HepG2 (cell line): ENCODE measurements around the gene SOCS3. TPM values are rescaled to one million over a fixed set of nuclear protein-coding genes. Genes with fewer than 3 reads are reported as not detected.

Experiments
- ATAC-seq: fragments of 200-7000 bp; cut with Tn5 transposase; 3 replicates; pipeline ENCODE4 v1.9.1; 2020; ENCODE audit warnings: mild to moderate bottlenecking, moderate library complexity
- BruUV-seq: library from RNA; stranded (reverse); fragments of 400-500 nt; replicated peaks from 2 replicates; lab custom pipeline; 2021; lab: Mats Ljungman, UMichigan
- CTCF ChIA-PET: fragments of 300-600 bp; formaldehyde crosslinking; extraction: SDS; loops from one replicate; lab custom pipeline; 2021; ENCODE audit warnings: low total read pairs, inconsistent platforms, low intra/inter-chr PET ratio; lab: Yijun Ruan, JAX
- POLR2A ChIA-PET: fragments of 350-600 bp; sonication (Branson Sonifier 250); formaldehyde crosslinking; loops from one replicate; lab custom pipeline; 2020; ENCODE audit warnings: antibody characterized with exemption, inconsistent platforms; lab: Yijun Ruan, JAX
- DNase-seq: peaks from one replicate; pipeline ENCODE4 v3.0.0-alpha.2; 2015; ENCODE audit warnings: low spot score
- FAIRE-seq: peaks from 3 replicates; lab custom pipeline; 2011; peaks lifted over from hg19 to GRCh38; lab: Jason Lieb, UNC
- H2AFZ ChIP-seq: one replicate; pipeline ENCODE4 v1.6.1; 2011; ENCODE audit warnings: low read length, inconsistent platforms
- H3K27ac ChIP-seq: fragments of 300-600 bp; 3 replicates; pipeline ENCODE4 v1.8.0; 2011; ENCODE audit warnings: mixed run types, mild to moderate bottlenecking, mixed read lengths, low read length, inconsistent platforms; ENCODE audit not compliant: insufficient read depth; ENCODE audit errors: extremely low read length
- H3K27me3 ChIP-seq, 2 experiments: fragments of 200-600 bp in 1 of 2; 2 replicates in 1 of 2; 3 replicates in 1 of 2; pipeline versions ENCODE4 v1.6.0 to v1.8.0; 2011; ENCODE audit warnings: low read length in 2 of 2, mild to moderate bottlenecking in 2 of 2, moderate library complexity in 2 of 2, inconsistent platforms in 1 of 2; ENCODE audit not compliant: insufficient read depth in 2 of 2, control insufficient read depth in 1 of 2
- H3K36me3 ChIP-seq, 2 experiments: fragments of 200-600 bp in 1 of 2; replicated peaks in 1 of 2; 2 replicates in 1 of 2; 3 replicates in 1 of 2; pipeline versions ENCODE4 v1.5.1 to v1.8.0; 2011; ENCODE audit warnings: low read length in 2 of 2, inconsistent platforms in 1 of 2; ENCODE audit not compliant: insufficient read depth in 2 of 2, control insufficient read depth in 1 of 2
- H3K4me1 ChIP-seq: 2 replicates; pipeline ENCODE4 v1.5.1; 2012; ENCODE audit warnings: low read length, inconsistent platforms; ENCODE audit not compliant: insufficient read depth
- H3K4me2 ChIP-seq: 2 replicates; pipeline ENCODE4 v1.6.0; 2011; ENCODE audit warnings: low read depth, low read length, inconsistent platforms
- H3K4me3 ChIP-seq, 3 experiments: fragments of 200-600 bp in 1 of 3; sonication (generic), shearing (Covaris generic) in 1 of 3; replicated peaks in 1 of 3; 2 replicates each; pipeline ENCODE4 v1.5.1; 2011 to 2016; ENCODE audit warnings: low read length in 3 of 3, inconsistent platforms in 2 of 3, low read depth in 2 of 3, mild to moderate bottlenecking in 2 of 3, control low read depth in 1 of 3, mixed read lengths in 1 of 3; ENCODE audit not compliant: insufficient read depth in 1 of 3
- H3K79me2 ChIP-seq: one replicate; pipeline ENCODE4 v1.6.1; 2011; ENCODE audit warnings: low read length, inconsistent platforms; ENCODE audit not compliant: insufficient read depth
- H3K9ac ChIP-seq: 2 replicates; pipeline ENCODE4 v1.6.0; 2011; ENCODE audit warnings: mild to moderate bottlenecking, low read depth, low read length, inconsistent platforms; ENCODE audit not compliant: insufficient read depth
- H3K9me3 ChIP-seq: 2 replicates; pipeline ENCODE4 v1.5.1; 2012; ENCODE audit warnings: mild to moderate bottlenecking, low read length
- H4K20me1 ChIP-seq: 2 replicates; pipeline ENCODE4 v1.6.0; 2011; ENCODE audit warnings: inconsistent platforms, mild to moderate bottlenecking, low read length, moderate library complexity; ENCODE audit not compliant: insufficient read depth
- ELF3 ChIP-seq: IDR thresholded peaks from 2 replicates; pipeline ENCODE4 v1.6.1; 2016; ENCODE audit warnings: missing genetic modification reagents, missing compliant biosample characterization
- FIP1L1 ChIP-seq: fragments of 200-400 bp; formaldehyde crosslinking; IDR thresholded peaks from 2 replicates; pipeline ENCODE4 v1.6.1; 2018; ENCODE audit warnings: low read depth, mild to moderate bottlenecking, low read length, moderate library complexity, borderline replicate concordance; ENCODE audit not compliant: insufficient read depth
- FLYWCH1 ChIP-seq: sonication (generic); formaldehyde crosslinking; IDR thresholded peaks from 2 replicates; pipeline ENCODE4 v1.8.1; 2023; ENCODE audit warnings: mild to moderate bottlenecking, missing genetic modification reagents
- FOXA1 ChIP-seq, 2 experiments: fragments of 450-650 bp in 1 of 2; sonication (generic) in 1 of 2; formaldehyde crosslinking in 1 of 2; IDR thresholded peaks; 2 replicates each; pipeline versions ENCODE4 v1.4.0 to v1.6.1; 2016 to 2020; ENCODE audit warnings: missing genetic modification reagents in 1 of 2
- FOXA3 ChIP-seq: IDR thresholded peaks from 2 replicates; pipeline ENCODE4 v1.6.1; 2016; ENCODE audit warnings: missing genetic modification reagents, missing compliant biosample characterization
- HDAC2 ChIP-seq: sonication (generic); formaldehyde crosslinking; IDR thresholded peaks from 2 replicates; pipeline ENCODE4 v1.4.0; 2020; ENCODE audit warnings: missing genetic modification reagents
- KDM2A ChIP-seq: sonication (generic); formaldehyde crosslinking; IDR thresholded peaks from 2 replicates; pipeline ENCODE4 v1.4.0; 2020; ENCODE audit warnings: low read depth, missing genetic modification reagents, borderline replicate concordance
- MEF2D ChIP-seq: sonication (generic); formaldehyde crosslinking; IDR thresholded peaks from 2 replicates; pipeline ENCODE4 v1.5.1; 2020; ENCODE audit warnings: mild to moderate bottlenecking, missing genetic modification reagents
- MLLT10 ChIP-seq: sonication (generic); formaldehyde crosslinking; IDR thresholded peaks from 2 replicates; pipeline ENCODE4 v1.4.0; 2020; ENCODE audit warnings: missing genetic modification reagents
- MTF2 ChIP-seq: sonication (generic); formaldehyde crosslinking; IDR thresholded peaks from 2 replicates; pipeline ENCODE4 v1.5.0; 2020; ENCODE audit warnings: missing genetic modification reagents, borderline replicate concordance
- RARA ChIP-seq: IDR thresholded peaks from 2 replicates; pipeline ENCODE4 v1.6.1; 2016; ENCODE audit warnings: missing genetic modification reagents, missing compliant biosample characterization
- SIX1 ChIP-seq: sonication (generic); formaldehyde crosslinking; IDR thresholded peaks from 2 replicates; pipeline ENCODE4 v1.4.0; 2020; ENCODE audit warnings: missing genetic modification reagents, borderline replicate concordance
- SP4 ChIP-seq: sonication (generic); formaldehyde crosslinking; IDR thresholded peaks from 2 replicates; pipeline ENCODE4 v1.8.1; 2023; ENCODE audit warnings: mild to moderate bottlenecking, missing genetic modification reagents
- TOPORS ChIP-seq: sonication (generic); formaldehyde crosslinking; IDR thresholded peaks from 2 replicates; pipeline ENCODE4 v1.8.0; 2023; ENCODE audit warnings: mild to moderate bottlenecking, missing genetic modification reagents
- ZBTB1 ChIP-seq: sonication (generic); formaldehyde crosslinking; IDR thresholded peaks from 2 replicates; pipeline ENCODE4 v1.4.0; 2020; ENCODE audit warnings: missing genetic modification reagents, borderline replicate concordance
- ZBTB20 ChIP-seq: sonication (generic); formaldehyde crosslinking; IDR thresholded peaks from 2 replicates; pipeline ENCODE4 v1.8.1; 2023; ENCODE audit warnings: missing genetic modification reagents, low read depth, mild to moderate bottlenecking, borderline replicate concordance
- ZC3H4 ChIP-seq: sonication (generic); formaldehyde crosslinking; IDR thresholded peaks from 2 replicates; pipeline ENCODE4 v1.4.0; 2020; ENCODE audit warnings: missing genetic modification reagents, borderline replicate concordance
- ZFYVE20 ChIP-seq: sonication (generic); formaldehyde crosslinking; IDR thresholded peaks from 2 replicates; pipeline ENCODE4 v1.8.0; 2023; ENCODE audit warnings: low read depth, mild to moderate bottlenecking, moderate library complexity, missing genetic modification reagents, borderline replicate concordance
- ZNF430 ChIP-seq: sonication (generic); formaldehyde crosslinking; IDR thresholded peaks from 2 replicates; pipeline ENCODE4 v1.9.0; 2021; ENCODE audit warnings: mild to moderate bottlenecking, missing genetic modification reagents
- ZNF749 ChIP-seq: sonication (generic); formaldehyde crosslinking; IDR thresholded peaks from 2 replicates; pipeline ENCODE4 v1.8.0; 2022; ENCODE audit warnings: mild to moderate bottlenecking, missing genetic modification reagents, moderate library complexity, borderline replicate concordance
- WGBS: methylation state at CpG from one replicate; pipeline ENCODE4 v1.1.6; 2017; ENCODE audit warnings: low lambda C conversion rate; 5-methylcytosine and 5-hydroxymethylcytosine counted together
- in situ Hi-C: cut with HindIII; loops from 2 replicates; pipeline ENCODE4 v1.10.0; 2017; ENCODE audit warnings: low pct_unique_long_range_greater_than_20kb; ENCODE audit not compliant: extremely low pct_ligation_motif_present
- intact Hi-C: fragments of 100-400 bp; cut with micrococcal nuclease; formaldehyde crosslinking; loops from one replicate; pipeline ENCODE4 v1.10.0; 2022; ENCODE audit not compliant: unreplicated experiment
- polyA plus RNA-seq, 8 experiments: library from polyadenylated mRNA; depleted of rRNA in 3 of 8; stranded (reverse) in 7 of 8; unstranded in 1 of 8; fragments of >200 nt; fragmentation: Illumina TruSeq in 4 of 8; extraction: Trizol in 4 of 8; gene quantifications; 2 replicates each; pipeline versions ENCODE4 v1.2.1 to v1.2.3, GENCODE V29; 2011 to 2016; ENCODE audit warnings: low read depth in 4 of 8, missing spikeins in 1 of 8, mixed read lengths in 1 of 8; ENCODE audit not compliant: insufficient read depth in 1 of 8
- total RNA-seq, 5 experiments: library from RNA; depleted of rRNA; stranded (reverse); fragments of >200 nt; fragmentation: Illumina TruSeq; extraction: Trizol; gene quantifications; 2 replicates each; pipeline ENCODE4 v1.2.3, GENCODE V29; 2016; ENCODE audit warnings: low read depth in 1 of 5

The SOCS3 gene
- total and polyA plus RNA-seq, 2 of the 13 experiments (the other 11 are each of a cell fraction or from before 2014, with no cell fraction given) = 0.77 to 2.4 TPM

- no peak overlapping the region for H2AFZ ChIP-seq
- H4K20me1 ChIP-seq = peaks cover 5% of the 10 kb centered on the region; the same call in 1 of the 2 replicates
- no peaks in the 10 kb centered on the region for H3K9me3 ChIP-seq
- H3K27ac ChIP-seq = no peak overlapping the region
- no peak overlapping the region for H3K4me3 ChIP-seq
- intact Hi-C loops = no loop called here
- CTCF ChIA-PET = no interaction called here
- TF ChIP-seq MLLT10 (CRISPR knock-in tag) = no peak
- no peak for TF ChIP-seq ELF3 (CRISPR knock-in tag)
- TF ChIP-seq FIP1L1 = no peak
- no peak for TF ChIP-seq ZNF749 (CRISPR knock-in tag)
- TF ChIP-seq RARA = no peak
- TF ChIP-seq TOPORS (CRISPR knock-in tag) = no peak
- no peak for TF ChIP-seq FOXA3
- no peak for TF ChIP-seq ZC3H4 (CRISPR knock-in tag)
- TF ChIP-seq, all 625 proteins: peak for 0
- Histone ChIP-seq H3K79me2 (peaks cover 48% of the 10 kb centered on the region), H3K36me3 (peaks cover 15 to 40% of the 10 kb centered on the region in 2 experiments), H3K27me3 (no peaks in the 10 kb centered on the region), H3K4me2 (no peak overlapping the region), H3K9ac (no peak overlapping the region), H3K4me1 (peaks cover 14% of the 10 kb centered on the region)
- in situ Hi-C loops = no loop called here
- ATAC-seq (no peak), FAIRE-seq (no peak), DNase-seq (no peak)
- POLR2A ChIA-PET = interaction anchor here (0.8 kb wide), 1 partner anchor 29 kb away, joined by 3 read pairs; no protein-coding TSS in a partner anchor
- WGBS = 93% methylated on average over 4 of the region's 4 CpGs
- BruUV-seq = no TSS peak
Observed at GRCh38 chr17:78391843-78392242, 32.0 kb upstream of the SOCS3 start.

GRCh38 chr17:78391051-78391431 is 31.2 kb upstream of the SOCS3 start:
- H3K4me3 ChIP-seq = no peak overlapping the region
- BruUV-seq = no TSS peak
- ATAC-seq = no peak
- CTCF ChIA-PET = no interaction called here
- no peak overlapping the region for H3K9ac ChIP-seq
- no peaks in the 10 kb centered on the region for H3K9me3 ChIP-seq
- no peak for FAIRE-seq
- in situ Hi-C loops (no loop called here), intact Hi-C loops (no loop called here)
- 95% methylated on average over 11 of the region's 11 CpGs for WGBS
- H3K27ac ChIP-seq = no peak overlapping the region
- H3K36me3 ChIP-seq = peaks cover 13 to 35% of the 10 kb centered on the region in 2 experiments
- H2AFZ ChIP-seq = no peak overlapping the region
- TF ChIP-seq SP4 (CRISPR knock-in tag) = no peak
- no peak for TF ChIP-seq FOXA1 (IDR thresholded peaks at IDR 0.05)
- no peak for TF ChIP-seq FOXA1 (CRISPR knock-in tag; IDR thresholded peaks at IDR 0.05)
- TF ChIP-seq ZNF430 = no peak
- TF ChIP-seq KDM2A = no peak
- TF ChIP-seq ZFYVE20 (CRISPR knock-in tag) = no peak
- TF ChIP-seq SIX1 = no peak
- TF ChIP-seq MTF2 (CRISPR knock-in tag) = no peak
- TF ChIP-seq ZBTB1 = no peak
- TF ChIP-seq ZBTB20 (CRISPR knock-in tag) = no peak
- TF ChIP-seq MEF2D = no peak
- TF ChIP-seq HDAC2 (CRISPR knock-in tag) = no peak
- no peak for TF ChIP-seq FLYWCH1 (CRISPR knock-in tag)
- TF ChIP-seq, all 625 proteins: peak for 0
- peaks cover 6% of the 10 kb centered on the region for H3K4me1 ChIP-seq
- no peak overlapping the region for H3K4me2 ChIP-seq
- peaks cover 7% of the 10 kb centered on the region; the same call in 1 of the 2 replicates for H4K20me1 ChIP-seq
- no peaks in the 10 kb centered on the region for H3K27me3 ChIP-seq
- DNase-seq = no peak
- peaks cover 56% of the 10 kb centered on the region for H3K79me2 ChIP-seq
- POLR2A ChIA-PET = no interaction called here
